GM23338 (cell line): Measurements from ENCODE around the gene FAM47E. TPM values are rescaled to one million over a fixed set of nuclear protein-coding genes. Genes with fewer than 3 reads are reported as not detected.

Experiments
- ATAC-seq: fragments of 200-7000 bp; cut with Tn5 transposase; 3 replicates; pipeline ENCODE4 v1.9.1; 2020
- DNase-seq: peaks from one replicate; pipeline ENCODE4 v3.0.0-alpha.2; 2015; ENCODE audit warnings: low spot score
- H2AFZ ChIP-seq: fragments of 200-600 bp; sonication (generic); 2 replicates; pipeline ENCODE4 v1.8.0; 2016; ENCODE audit warnings: antibody characterized with exemption, mild to moderate bottlenecking, moderate library complexity
- H3F3A ChIP-seq: fragments of 200-600 bp; sonication (generic); replicated peaks from 2 replicates; pipeline ENCODE4 v1.8.0; 2017; ENCODE audit warnings: antibody characterized with exemption, mixed run types, low read depth
- H3K27ac ChIP-seq: fragments of 200-600 bp; sonication (generic); 2 replicates; pipeline ENCODE4 v1.6.1; 2016; ENCODE audit warnings: low read depth
- H3K27me3 ChIP-seq: fragments of 200-600 bp; sonication (generic); 2 replicates; pipeline ENCODE4 v1.8.0; 2016; ENCODE audit warnings: mild to moderate bottlenecking, mixed run types, moderate library complexity; ENCODE audit not compliant: insufficient read depth
- H3K36me3 ChIP-seq: fragments of 200-600 bp; sonication (generic); 2 replicates; pipeline ENCODE4 v1.8.0; 2016; ENCODE audit warnings: mild to moderate bottlenecking; ENCODE audit not compliant: insufficient read depth
- H3K4me1 ChIP-seq: fragments of 200-600 bp; sonication (generic); 2 replicates; pipeline ENCODE4 v1.8.0; 2016; ENCODE audit warnings: mild to moderate bottlenecking, moderate library complexity; ENCODE audit not compliant: insufficient read depth
- H3K4me2 ChIP-seq: fragments of 200-600 bp; sonication (generic); 2 replicates; pipeline ENCODE4 v1.7.1; 2017; ENCODE audit warnings: mixed run types
- H3K4me3 ChIP-seq: fragments of 200-600 bp; sonication (generic); 2 replicates; pipeline ENCODE4 v1.6.1; 2016; ENCODE audit warnings: mixed run types
- H3K79me2 ChIP-seq: fragments of 200-600 bp; sonication (generic); replicated peaks from 2 replicates; pipeline ENCODE4 v1.8.0; 2017; ENCODE audit warnings: mild to moderate bottlenecking; ENCODE audit not compliant: insufficient read depth
- H3K9me2 ChIP-seq: fragments of 200-600 bp; sonication (generic); 2 replicates; pipeline ENCODE4 v1.8.0; 2017; ENCODE audit not compliant: insufficient read depth
- H4K20me1 ChIP-seq: fragments of 200-600 bp; sonication (generic); replicated peaks from 2 replicates; pipeline ENCODE4 v1.8.0; 2017; ENCODE audit warnings: mild to moderate bottlenecking; ENCODE audit not compliant: insufficient read depth
- H3K27ac Mint-ChIP-seq: 2 replicates; pipeline ENCODE4 v1.8.0; 2020; ENCODE audit warnings: inconsistent platforms, mild to moderate bottlenecking, moderate library complexity, mixed read lengths
- H3K27me3 Mint-ChIP-seq: 3 replicates; pipeline ENCODE4 v1.8.0; 2022; ENCODE audit warnings: low read depth, mild to moderate bottlenecking, moderate library complexity, mixed read lengths, inconsistent platforms; ENCODE audit not compliant: insufficient read depth, poor library complexity
- H3K36me3 Mint-ChIP-seq: 3 replicates; pipeline ENCODE4 v1.8.0; 2021; ENCODE audit warnings: low read depth, mild to moderate bottlenecking, inconsistent platforms, moderate library complexity, mixed read lengths
- H3K4me1 Mint-ChIP-seq: 3 replicates; pipeline ENCODE4 v1.8.0; 2020; ENCODE audit warnings: mild to moderate bottlenecking, inconsistent platforms, mixed read lengths
- H3K4me3 Mint-ChIP-seq: 3 replicates; pipeline ENCODE4 v1.8.0; 2021; ENCODE audit warnings: moderate library complexity, mild to moderate bottlenecking, inconsistent platforms, mixed read lengths
- H3K9me3 Mint-ChIP-seq: 3 replicates; pipeline ENCODE4 v1.8.0; 2020; ENCODE audit warnings: moderate library complexity, mild to moderate bottlenecking, inconsistent platforms, mixed read lengths
- CREB1 ChIP-seq: fragments of 250-450 bp; sonication (Bioruptor Pico); IDR thresholded peaks from 2 replicates; pipeline ENCODE4 v1.5.0; 2020; ENCODE audit warnings: low read depth, mild to moderate bottlenecking, moderate library complexity
- ETS1 ChIP-seq: IDR thresholded peaks from 2 replicates; pipeline ENCODE4 v1.6.1; 2016; ENCODE audit warnings: antibody characterized with exemption
- EZH2 ChIP-seq: fragments of 200-600 bp; sonication (generic); IDR thresholded peaks from one replicate; pipeline ENCODE4 v1.8.0; 2017; ENCODE audit warnings: antibody characterized with exemption, mild to moderate bottlenecking, low read depth; ENCODE audit not compliant: unreplicated experiment
- EZH2phosphoT487 ChIP-seq: fragments of 200-600 bp; sonication (generic); IDR thresholded peaks from one replicate; pipeline ENCODE4 v1.8.1; 2018; ENCODE audit warnings: antibody characterized with exemption; ENCODE audit not compliant: unreplicated experiment
- JUNB ChIP-seq: IDR thresholded peaks from one replicate; pipeline ENCODE4 v1.6.1; 2016; ENCODE audit warnings: antibody characterized with exemption; ENCODE audit not compliant: unreplicated experiment
- NANOG ChIP-seq: IDR thresholded peaks from 2 replicates; pipeline ENCODE4 v1.6.1; 2016; ENCODE audit warnings: antibody characterized with exemption, borderline replicate concordance
- STAT1 ChIP-seq: IDR thresholded peaks from one replicate; pipeline ENCODE4 v1.6.1; 2016; ENCODE audit warnings: antibody characterized with exemption; ENCODE audit not compliant: unreplicated experiment
- ZNF114 ChIP-seq: fragments of 250-450 bp; sonication (Bioruptor Pico); IDR thresholded peaks from 2 replicates; pipeline ENCODE4 v1.5.0; 2020; ENCODE audit warnings: mild to moderate bottlenecking, moderate library complexity
- ZNF331 ChIP-seq: fragments of 250-450 bp; sonication (Bioruptor Pico); IDR thresholded peaks from 2 replicates; pipeline ENCODE4 v1.5.0; 2020; ENCODE audit warnings: low read depth, mild to moderate bottlenecking, moderate library complexity
- ZNF462 ChIP-seq: fragments of 250-450 bp; sonication (Bioruptor Pico); IDR thresholded peaks from 2 replicates; pipeline ENCODE4 v1.5.0; 2020; ENCODE audit warnings: mild to moderate bottlenecking, moderate library complexity
- polyA plus RNA-seq: library from polyadenylated mRNA; unstranded; fragments of >200 nt; fragmentation: Nextera tagmentation; extraction: Ambion mirVana; gene quantifications from 2 replicates; pipeline ENCODE4 v1.2.1, GENCODE V29; 2016
- total RNA-seq: library from RNA; depleted of rRNA; stranded (reverse); fragments of >200 nt; shearing (Covaris generic); gene quantifications from 2 replicates; pipeline ENCODE4 v1.2.3, GENCODE V29; 2014

The FAM47E gene
- total and polyA plus RNA-seq, 2 experiments from 2014 or later: 0.66 to 2.3 TPM

GRCh38 chr4:76311896-76312331, 60.4 kb downstream of the FAM47E start (continued):
- TF ChIP-seq ZNF462: no peak
- TF ChIP-seq EZH2: no peak
- TF ChIP-seq ZNF114 (CRISPR knock-in tag): no peak
- TF ChIP-seq NANOG: no peak
- TF ChIP-seq STAT1: no peak

- no peaks in the 10 kb centered on the region; the same call in 1 of the 2 replicates for H3K36me3 ChIP-seq
- H2AFZ ChIP-seq: no peak overlapping the region
- H3K4me3 ChIP-seq: no peak overlapping the region
- no peaks in the 10 kb centered on the region; the same call in 2 of the 3 replicates for H3K4me1 Mint-ChIP-seq
- H3F3A ChIP-seq: no peaks in the 10 kb centered on the region
- H3K27me3 Mint-ChIP-seq: peaks cover 9% of the 10 kb centered on the region
- H3K9me3 Mint-ChIP-seq: peaks cover 12% of the 10 kb centered on the region; the same call in 1 of the 3 replicates
- DNase-seq: no peak
- ATAC-seq: no peak
- no peak overlapping the region for H3K27ac ChIP-seq
- H3K27ac Mint-ChIP-seq: no peak overlapping the region
- H4K20me1 ChIP-seq: 0 out of 2 replicates have a peak, but pooled peaks cover 4% of the 10 kb centered on the region
- peaks cover 10% of the 10 kb centered on the region; the same call in 1 of the 2 replicates for H3K27me3 ChIP-seq
- H3K36me3 Mint-ChIP-seq: peaks cover 4% of the 10 kb centered on the region; the same call in 1 of the 3 replicates
- no peaks in the 10 kb centered on the region for H3K79me2 ChIP-seq
- H3K4me2 ChIP-seq: no peak overlapping the region
- H3K4me1 ChIP-seq: peaks cover 7% of the 10 kb centered on the region; the same call in 1 of the 2 replicates
- H3K9me2 ChIP-seq: no peaks in the 10 kb centered on the region
- H3K4me3 Mint-ChIP-seq: no peak overlapping the region
- TF ChIP-seq JUNB (no peak), NANOG (no peak), ZNF331 (CRISPR knock-in tag) (no peak), ETS1 (no peak), CREB1 (no peak), ZNF114 (CRISPR knock-in tag) (no peak), EZH2phosphoT487 (no peak)
Observed at GRCh38 chr4:76312457-76312856, 60.9 kb downstream of the FAM47E start.
